HG03457 (cell line): Measurements from ENCODE around the gene SLC26A1.

ENCODE experiments used
- ATAC-seq: cut with Tn5 transposase; IDR thresholded peaks from one replicate; pipeline ENCODE4 v1.9.1; 2021; ENCODE audit warnings: moderate number of reproducible peaks; ENCODE audit not compliant: unreplicated experiment

SLC26A1 gene

DNA sequence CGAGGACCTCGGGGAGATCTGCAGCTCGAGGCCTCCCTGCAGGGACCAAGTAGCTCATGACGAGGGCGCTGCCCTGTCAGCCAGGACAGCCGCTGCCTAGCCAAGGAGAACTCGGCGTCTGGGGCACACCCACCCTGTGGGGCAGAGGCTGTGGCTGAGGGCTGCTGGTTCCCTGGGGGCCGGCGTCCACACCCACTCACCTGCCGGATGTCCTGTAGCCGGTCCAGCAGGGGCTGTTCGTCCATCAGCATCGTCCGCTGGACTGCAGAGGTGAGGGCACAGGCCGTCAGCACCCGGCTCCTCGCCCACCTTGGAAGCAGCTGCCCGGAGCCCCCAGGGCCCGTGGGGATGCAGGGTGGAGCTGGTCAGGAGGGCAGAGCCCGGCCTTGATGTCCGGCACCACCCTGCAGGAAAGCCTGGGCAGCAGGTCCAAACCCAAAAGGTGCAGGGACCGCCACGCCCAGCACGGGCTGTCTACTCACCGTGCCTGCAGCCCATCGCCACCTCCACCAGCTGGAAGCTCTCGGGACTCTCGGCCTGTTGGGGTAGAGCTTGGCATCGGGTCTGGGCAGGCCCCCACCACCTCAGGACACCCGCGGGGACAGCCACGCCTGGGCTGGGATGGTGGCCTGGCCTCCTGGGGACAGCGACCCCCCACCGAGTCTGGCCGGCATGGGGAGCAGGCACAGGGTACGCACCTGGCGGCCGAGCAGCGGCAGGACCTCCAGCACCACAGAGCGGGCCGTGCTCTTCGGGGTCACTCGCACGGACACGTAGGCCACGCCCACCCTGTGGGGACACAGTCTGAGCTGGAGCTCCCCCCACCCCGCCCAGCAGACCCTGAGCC is 26.7 kb downstream of the SLC26A1 start:
- ATAC-seq = no peak

DNA sequence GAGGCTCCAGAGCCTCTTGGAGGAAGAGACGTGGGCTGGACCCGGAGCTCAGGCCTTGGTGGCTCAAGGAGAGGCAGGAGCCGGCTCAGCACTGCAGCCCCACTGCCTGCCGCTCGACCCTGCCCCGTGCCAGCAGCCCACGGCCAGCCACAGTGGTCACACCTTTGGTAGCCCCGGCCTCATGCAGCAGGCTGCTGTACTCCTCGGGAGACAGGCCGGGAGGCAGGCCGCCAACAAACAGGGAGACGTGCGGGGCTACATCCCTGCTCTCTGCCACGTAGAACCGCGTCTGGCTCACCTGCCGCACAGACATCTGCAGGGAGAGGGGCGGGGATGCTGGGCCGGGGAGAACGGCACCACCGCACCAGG is 27.5 kb downstream of the SLC26A1 start:
- ATAC-seq = no peak

DNA sequence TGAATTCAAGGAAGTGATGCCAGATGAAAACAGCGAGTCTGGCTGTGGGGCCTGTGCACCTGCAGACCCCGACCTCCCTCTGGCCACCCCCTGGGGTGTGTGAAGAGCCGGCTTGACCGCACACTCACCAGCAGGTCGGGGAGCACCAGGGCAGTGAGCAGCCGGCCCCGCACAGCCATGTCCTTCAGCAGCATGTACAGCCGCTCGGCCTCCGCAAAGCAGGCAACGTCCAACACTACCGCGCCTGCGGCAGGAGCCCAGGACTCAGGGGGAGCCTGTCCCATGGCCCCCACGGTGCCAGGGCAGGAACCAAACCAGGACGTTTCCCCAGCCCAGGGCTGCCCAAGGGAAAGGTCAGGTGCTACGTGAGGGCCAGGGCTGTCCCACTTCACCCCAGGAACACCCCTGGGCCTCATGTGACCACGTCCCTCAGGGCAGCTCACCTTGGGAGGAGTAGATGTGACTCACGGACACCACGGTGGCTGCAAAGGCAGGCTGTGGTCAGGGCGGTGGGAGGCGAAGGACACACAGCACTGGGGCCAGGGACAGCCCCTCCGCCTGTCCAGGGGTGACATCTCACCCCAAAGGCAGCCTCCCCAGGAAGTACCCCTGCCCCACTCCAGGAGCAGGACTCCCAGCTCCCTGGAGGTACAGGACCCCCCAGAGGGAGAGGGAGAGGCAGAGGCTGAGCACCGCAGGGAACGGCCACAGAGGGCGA is 28.0 kb downstream of the SLC26A1 start:
- no peak for ATAC-seq

DNA sequence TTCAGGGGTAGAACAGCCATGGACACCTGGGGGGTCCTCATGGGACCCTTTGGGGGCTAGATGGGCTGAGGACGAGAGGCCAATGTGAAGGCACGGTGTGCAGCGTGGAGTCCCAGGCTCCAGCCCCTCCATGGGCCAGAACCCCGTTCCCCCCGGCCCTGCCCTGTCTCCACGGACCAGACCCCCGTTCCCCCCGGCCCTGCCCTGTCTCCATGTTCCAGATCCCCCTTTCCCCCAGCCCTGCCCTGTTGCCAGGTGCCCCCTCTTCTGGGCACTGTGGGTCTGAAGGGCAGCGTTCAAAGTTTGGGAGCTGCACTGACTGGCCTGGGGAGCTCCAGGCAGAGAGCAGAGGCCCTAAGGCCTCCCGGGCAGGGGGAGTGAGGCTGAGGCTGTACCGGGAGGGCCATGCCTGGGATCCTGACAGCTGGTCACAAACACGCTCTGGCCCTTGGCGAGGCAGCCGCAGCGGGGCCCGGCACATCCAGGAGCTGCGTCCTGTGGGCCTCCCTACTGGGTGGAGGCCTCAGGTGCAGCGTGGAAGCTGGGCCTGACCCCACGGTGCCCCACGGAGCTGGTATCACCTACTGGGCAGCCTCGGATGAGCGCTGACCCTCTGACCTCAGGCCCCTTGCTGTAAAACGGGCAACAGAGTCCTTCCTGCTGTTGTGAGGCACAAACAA is 28.7 kb downstream of the SLC26A1 start:
- no peak for ATAC-seq

DNA sequence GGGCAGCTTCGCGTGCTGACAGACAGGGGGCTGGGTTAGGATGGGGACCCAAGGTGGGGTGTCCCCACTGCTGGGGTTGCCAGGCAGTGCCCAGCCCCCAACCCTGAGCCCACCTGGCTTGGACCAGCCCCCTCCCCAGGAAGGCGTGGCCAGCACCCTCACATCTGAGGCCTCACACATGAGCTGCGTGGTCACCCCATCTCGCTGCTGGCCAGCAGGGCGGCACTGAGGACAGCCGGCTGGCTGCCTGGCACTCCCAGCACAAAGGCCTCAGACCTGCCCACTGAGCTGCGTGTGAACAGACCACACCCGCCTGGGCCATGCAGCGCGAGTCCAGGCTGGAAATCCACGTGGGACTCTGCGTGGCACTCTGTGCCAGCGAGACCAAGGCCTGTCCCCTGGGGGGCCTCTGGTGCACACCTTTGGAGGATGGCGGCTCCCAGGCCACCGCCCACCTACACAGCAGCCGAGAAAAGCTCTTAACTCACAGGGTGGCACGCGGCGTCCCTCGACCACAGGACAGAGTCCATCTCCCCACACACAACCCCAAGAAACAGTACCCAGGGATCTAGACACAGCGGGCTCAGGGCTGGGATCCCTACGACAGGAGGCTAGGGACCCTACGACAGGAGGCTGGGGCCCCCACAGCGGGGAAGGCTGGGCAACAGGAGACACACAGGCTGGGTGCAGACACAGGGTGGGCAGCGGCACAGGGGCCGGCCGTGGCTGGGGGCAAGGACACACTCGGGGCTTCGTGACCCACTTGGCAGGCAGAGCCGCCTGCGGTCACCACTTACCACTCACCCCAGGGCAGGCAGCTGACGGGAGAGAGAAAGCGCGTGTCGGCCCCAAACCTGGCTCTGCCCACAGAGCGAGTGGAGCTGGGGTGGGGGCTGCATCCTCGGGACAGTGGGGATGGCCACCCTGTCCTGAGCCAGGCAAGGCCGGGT is 29.7 kb downstream of the SLC26A1 start:
- no peak for ATAC-seq

DNA sequence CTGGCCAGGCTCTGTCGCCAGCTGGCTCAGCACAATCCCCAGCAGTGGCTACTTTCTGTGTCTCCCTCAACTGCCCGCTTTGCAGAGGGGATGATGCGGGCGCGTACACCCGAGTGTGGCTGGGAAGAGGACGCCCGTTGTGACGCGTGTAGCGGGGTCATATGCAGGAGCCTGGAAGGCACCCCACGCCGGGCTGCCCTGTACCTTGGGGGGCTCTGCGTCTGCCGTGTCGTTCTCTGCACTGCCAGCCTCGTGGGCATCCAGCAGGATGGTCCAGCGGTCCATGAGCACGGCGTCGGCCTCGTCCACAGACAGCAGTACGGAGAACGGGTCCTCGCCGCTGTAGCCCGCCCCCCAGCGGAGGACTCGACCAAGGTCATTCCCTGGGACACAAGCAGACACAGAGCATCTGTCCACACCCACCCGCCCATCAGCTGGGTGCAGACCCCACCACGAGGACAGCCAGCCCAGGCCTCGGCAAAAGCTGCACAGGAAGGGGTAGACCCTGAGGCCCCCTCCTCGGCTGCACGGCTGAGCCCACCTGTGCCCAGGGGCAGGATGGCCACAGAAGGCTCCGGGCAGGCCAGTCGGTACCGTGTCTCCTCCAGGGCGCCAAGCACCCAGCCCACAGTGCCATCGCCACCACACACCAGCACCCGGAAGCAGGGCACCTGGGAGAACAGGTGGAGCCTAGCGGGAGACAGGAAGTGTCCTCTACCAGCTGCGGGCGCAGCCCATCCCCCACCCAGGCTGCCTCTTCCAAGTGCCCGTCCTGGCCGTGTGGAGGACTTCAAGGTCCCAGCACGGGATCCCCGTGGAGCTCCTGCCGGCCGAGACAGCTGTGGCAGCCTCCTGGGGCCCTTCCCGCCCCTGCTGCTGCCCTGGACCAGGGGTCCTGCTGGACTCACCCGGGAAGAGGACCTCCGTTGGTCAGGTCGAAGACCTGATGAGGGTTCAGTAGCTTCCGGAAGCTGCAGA is 30.7 kb downstream of the SLC26A1 start:
- ATAC-seq = no peak

DNA sequence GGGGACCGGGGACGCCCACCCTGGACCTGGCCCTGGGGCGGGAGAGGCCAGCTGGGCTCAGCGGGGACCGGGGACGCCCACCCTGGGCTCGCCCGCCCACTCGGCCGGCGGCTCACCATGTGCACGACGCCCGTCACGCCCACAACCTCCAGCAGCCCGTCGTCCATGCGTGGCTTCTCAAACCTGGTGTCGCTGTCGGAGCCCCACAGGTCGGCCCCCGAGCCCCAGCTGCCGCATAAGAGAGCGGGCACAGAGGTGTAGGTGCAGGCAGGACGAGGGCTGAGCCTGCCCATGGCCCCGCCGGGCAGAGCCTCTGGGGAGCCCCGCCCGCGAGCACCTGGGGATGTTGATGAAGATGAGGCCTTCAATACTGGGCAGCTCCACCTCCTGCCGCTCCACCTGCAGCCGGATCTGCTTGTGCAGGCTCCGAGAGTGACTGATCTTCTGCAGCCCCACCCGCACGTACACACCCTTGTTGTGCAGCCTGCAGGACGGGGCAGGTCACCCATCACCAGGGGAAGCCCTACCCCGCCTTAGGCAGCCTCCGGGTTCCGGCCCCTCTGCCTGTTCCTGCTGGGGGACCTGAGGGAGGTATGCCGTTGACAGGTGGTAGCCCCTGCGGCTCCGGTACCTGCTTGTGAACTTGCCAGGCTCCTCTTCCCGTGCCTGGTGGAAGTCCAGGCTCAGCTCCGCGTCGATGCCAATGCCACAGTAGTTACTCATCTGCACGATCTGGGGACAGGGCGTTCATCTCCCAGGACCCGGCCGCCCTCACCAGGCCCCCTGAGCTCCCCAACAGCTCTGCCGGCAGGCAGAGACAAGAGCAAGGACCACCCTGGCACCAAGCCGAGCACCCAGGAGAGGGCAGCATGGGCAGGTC is 31.6 kb downstream of the SLC26A1 start:
- ATAC-seq = no peak

DNA sequence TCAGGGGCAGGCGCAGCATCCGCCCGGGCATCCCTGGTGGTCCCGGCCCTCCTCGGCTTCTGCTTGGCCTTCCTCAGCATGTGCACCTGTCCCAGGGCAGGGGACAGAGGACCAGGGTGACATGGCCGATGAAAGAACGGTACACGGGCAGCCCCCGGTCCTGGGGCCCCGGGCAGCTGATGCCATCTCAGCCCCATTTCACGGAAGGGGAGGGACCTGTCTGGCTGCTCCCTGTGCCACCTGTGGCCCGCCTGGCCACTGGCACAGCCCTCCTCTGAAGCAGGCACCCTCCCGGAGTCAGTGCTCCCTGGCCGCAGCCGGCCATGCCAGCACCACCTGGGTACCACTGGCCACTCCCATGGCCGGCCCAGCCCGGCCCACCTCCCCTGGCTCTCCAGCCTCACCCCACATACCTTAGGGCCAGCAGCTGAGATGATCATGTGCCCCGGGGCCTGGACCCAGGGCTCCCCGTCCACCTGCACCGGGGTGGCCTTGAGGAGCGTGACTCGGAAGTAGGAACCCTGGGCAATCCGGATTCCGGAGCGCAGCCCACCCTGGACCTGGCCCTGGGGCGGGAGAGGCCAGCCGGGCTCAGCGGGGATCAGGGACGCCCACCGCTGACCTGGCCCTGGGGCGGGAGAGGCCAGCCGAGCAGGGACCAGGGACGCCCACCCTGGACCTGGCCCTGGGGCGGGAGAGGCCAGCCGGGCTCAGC is 32.4 kb downstream of the SLC26A1 start:
- ATAC-seq = no peak

DNA sequence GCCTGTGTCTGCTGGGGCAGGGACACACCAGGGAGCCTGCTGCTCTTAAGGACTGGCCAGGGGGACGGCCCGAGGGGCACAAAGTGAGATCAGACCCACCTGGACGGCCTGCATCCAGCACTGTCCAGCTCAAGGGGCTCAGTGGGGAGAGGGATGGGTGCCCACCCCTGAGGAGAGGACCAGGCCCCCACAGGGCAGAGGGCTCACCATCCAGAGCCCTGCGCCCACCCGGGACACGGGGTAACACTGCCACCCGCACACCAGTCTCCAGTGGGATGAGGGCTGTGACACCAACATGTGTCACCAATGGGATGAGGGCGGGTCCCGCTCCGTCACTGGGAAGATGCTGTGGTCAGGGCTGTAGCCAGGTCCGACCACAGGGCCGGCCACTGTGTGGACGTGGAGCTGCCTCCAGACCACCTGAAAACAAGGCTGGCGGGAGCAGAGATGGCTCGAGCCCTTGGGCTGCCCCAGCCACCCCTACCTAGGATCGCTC is 33.0 kb downstream of the SLC26A1 start:
- ATAC-seq = no peak

DNA sequence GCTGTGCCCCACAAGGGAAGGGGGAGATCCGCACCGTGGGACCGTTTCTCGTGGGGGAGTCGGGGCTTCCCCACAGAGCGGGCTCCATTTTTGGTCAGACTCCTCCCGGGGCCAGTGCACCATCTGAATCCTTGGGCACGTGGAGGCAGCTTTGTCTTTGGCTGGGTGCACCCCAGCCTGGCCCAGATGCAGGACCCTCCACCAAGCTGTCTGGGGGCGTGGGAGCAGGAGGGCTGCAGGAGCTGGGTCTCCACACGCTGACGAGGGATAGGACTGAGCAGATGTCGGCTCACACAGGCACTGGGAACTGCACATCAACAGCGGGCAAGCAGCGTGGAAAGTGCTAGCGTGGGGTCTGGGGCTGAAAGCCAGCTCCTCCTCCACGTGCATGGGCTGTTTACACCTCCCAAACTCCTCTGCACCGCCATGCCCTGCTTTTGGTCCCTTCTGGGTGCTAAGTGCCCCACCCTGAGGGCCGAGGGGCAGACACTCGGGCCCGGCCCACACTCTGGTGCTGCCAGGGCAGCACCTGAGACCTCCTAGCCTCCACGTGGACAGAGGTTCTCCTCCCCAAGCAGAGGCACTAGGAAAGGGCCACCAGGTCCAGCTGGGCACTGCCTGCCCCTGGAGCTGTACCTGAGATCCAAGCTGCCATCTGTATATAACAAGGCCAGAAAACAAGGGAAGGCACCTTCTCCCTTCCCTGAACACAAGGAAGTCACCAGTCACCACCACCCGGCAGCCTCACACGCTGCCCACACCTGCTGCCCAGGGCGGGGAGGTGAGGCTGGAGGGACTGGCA is 33.7 kb downstream of the SLC26A1 start:
- no peak for ATAC-seq

DNA sequence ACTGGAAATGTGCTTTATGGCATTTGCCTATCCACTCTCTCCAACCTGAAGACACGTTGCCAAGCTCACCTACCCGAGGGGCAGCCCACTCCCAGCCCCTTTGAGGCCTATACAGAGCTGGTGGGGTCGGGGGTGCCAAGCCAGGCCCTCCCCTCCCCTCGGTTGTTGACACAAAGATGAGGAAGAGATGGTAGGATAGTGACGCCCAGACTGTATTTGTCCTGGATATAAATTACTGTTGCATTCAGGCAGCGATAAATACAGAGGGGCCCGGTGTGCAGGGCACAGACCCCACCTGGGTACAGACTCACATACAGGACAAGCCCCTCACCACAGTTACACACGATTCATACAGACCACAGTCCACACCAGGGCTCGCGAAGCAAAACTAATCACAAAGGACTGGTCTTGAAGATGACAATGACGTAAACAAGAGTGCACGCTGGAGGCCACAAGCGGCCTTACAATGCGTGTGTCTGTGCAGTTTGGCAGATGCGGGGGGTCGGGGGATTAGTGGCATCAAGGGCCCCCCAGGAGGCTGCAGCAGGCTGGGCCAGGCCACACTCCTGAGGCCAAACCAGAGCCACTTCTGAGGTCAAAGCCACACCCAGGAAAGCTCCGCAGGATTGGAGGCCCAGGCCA is 34.4 kb downstream of the SLC26A1 start:
- ATAC-seq = no peak

DNA sequence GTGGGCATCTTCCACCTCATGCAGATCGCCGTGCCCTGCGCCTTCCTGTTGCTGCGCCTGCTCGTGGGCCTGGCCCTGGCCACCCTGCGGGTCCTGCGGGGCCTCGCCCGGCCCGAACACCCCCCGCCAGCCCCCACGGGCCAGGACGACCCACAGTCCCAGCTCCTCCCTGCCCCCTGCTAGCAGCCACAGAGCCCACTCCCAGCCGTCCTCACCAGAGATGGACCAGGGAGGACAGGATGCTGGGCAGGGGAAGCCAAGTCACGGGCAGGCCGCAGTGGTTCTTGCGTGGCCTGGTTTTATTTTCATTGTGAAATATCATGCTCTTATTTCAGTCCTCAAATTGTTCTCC is 34.9 kb downstream of the SLC26A1 start:
- ATAC-seq = no peak

DNA sequence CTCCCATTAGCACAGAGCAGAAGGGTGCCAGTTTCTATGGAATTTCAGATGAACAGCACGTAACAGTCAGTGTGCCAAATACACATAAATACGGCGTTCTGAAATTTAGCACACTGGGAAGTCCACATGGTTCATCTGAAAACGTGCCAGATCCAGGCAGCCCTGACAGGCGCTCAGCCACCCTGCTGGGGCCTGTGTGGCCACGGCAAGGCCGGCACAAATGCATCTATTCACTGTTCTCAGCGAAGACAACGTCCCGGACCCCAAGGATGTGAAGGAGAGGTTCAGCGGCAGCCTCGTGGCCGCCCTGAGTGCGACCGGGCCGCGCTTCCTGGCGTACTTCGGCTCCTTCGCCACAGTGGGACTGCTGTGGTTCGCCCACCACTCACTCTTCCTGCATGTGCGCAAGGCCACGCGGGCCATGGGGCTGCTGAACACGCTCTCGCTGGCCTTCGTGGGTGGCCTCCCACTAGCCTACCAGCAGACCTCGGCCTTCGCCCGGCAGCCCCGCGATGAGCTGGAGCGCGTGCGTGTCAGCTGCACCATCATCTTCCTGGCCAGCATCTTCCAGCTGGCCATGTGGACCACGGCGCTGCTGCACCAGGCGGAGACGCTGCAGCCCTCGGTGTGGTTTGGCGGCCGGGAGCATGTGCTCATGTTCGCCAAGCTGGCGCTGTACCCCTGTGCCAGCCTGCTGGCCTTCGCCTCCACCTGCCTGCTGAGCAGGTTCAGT is 35.5 kb downstream of the SLC26A1 start:
- no peak for ATAC-seq

DNA sequence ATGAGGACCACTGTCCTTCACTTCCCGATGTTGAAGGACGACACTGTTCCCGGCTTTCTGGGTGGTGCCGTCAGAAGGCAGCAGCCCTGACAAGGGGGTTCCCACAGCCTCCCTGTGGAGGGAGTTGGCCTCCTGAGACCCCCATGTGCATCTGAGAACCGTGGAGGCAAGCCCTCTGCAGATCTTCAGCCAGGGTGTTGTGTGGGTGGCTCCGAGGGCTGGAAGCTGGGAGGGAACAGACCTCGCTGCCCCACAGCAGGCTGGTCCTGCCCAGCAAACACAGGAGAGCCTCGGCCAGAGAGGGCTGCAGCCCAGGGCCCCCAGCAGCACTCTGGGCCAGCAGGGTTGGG is 36.0 kb downstream of the SLC26A1 start:
- ATAC-seq = no peak

DNA sequence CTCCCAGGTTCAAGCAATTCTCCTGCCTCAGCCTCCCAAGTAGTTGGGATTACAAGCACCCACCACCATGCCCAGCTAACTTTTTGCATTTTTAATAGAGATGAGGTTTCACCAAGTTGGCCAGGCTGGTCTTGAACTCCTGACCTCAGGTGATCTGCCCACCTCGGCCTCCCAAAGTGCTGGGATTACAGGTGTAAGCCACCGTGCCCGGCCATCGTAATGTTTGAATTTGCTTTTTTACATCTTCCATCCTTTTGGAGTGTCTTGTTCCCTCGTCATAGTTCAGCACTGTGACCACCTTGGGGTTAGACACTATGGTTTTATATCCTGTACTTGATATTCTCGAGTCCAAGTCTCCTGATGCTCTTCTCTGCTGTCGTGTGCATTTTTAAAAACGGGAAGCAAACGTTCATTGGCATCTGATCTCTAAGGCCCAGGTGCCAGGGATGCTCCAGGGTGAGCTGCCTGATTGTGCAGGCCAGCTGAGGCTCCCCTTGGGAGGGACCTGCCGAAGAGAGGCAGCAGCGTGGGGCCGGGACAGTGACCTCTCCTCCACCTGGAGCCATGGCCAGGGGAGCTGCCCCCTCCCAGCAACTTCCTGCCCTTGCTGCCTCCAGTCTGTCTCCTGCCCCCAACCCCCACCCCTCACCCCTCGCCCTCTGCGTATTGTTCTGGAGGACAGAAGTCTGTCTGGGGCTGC is 36.5 kb downstream of the SLC26A1 start:
- ATAC-seq = no peak
